Medulla oblongata (tissue), 1 donor: ENCODE results near the gene HM13.
"Not testable (repeated sequence)": the region's sequence is repeated elsewhere in the genome, so short reads cannot be mapped to it uniquely, and the experiment has no call there.

Experiments used
- DNase-seq: peaks from one replicate; pipeline ENCODE4 v3.0.0-alpha.2; 2015; ENCODE audit errors: extremely low spot score

The HM13 gene

GRCh38 chr20:31514154-31515071, at the start of gene HM13:
Gene HM13 (plus strand): TSS chr20:31514442. CDS start chr20:31514552, 110 bp downstream.
- DNase-seq = peak; percentile 94

DNA sequence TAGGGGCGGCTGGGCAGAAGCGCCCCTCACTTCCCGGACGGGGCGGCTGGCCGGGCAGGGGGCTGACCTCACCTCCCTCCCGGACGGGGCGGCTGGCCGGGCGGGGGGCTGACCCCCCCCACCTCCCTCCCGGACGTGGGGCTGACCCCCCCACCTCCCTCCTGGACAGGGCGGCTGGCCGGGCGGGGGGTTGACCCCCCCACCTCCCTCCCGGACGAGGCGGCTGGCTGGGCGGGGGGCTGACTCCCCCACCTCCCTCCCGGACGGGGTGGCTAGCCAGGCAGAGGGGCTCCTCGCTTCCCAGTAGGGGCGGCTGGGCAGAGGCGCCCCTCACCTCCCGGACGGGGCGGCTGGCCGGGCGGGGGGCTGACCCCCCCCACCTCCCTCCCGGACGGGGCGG, 43.3 kb upstream of the HM13 start:
- not testable (repeated sequence) for DNase-seq

GRCh38 chr20:31472395-31473330, 41.6 kb upstream of the HM13 start:
- no peak for DNase-seq

- no peak for DNase-seq
Measured at GRCh38 chr20:31473331-31474096, 40.7 kb upstream of the HM13 start.

GRCh38 chr20:31474097-31474436, 40.2 kb upstream of the HM13 start:
- no peak for DNase-seq

DNA sequence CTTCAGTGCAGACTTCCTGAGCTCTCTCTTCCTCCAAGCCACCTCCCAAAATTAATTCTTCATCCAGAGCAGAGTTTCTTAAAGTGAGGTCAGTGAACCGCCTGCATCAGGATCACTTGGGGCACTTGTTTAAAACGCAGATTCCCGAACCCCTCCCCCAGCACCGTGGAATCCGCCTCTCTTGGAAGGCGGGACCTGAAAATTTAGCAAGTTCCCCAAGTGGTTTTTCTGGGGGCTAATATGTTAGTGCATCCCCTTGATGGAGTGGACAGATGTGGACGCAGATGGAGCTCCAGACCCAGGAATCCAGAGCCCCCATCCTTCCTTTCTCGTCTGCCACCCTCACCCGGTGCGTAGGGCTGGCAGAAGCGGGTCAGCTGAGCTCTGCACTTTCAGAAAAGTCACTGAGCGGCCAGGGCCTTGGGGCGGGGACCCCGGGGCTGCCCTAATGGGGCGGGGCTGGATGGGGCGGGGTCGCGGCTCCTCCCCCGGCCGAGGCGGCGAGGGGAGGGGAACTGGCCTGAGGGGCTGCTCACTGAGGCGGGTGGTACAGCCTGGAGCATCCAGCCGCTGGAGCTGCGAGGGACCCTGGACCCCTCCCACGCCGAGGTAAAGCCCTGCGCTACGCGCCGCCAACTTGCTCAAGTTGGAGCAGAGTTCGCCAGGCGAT, 39.3 kb upstream of the HM13 start, which contains the start of the genes DEFB124 and REM1:
Gene DEFB124, minus strand, starts transcription at position 370 of the 670 bp plus-strand sequence. CDS start 2,114 bp downstream, outside the sequence.
Gene REM1, plus strand, starts transcription at position 531 of the 670 bp plus-strand sequence. CDS start 1,158 bp downstream, outside the sequence.
- DNase-seq = no peak

GRCh38 chr20:31475472-31476293, 38.6 kb upstream of the HM13 start:
- DNase-seq = no peak

DNA sequence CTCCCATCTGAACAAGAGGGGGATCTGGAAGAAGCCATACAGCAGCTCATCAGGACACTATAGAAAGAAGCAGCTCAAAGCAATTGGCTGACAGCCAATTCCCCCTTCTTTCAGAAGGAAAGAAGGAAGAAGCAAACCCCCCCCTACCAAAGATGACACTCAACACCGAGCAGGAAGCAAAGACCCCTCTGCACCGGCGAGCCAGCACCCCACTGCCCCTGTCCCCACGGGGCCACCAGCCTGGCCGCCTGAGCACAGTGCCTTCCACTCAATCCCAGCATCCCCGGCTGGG, 38.0 kb upstream of the HM13 start:
- no peak for DNase-seq

- no peak for DNase-seq
Measured at GRCh38 chr20:31476643-31477215, 37.5 kb upstream of the HM13 start.

GRCh38 chr20:31484001-31484400, 30.2 kb upstream of the HM13 start:
- DNase-seq = no peak

GRCh38 chr20:31485450-31486339, 28.5 kb upstream of the HM13 start:
- DNase-seq = no peak

- DNase-seq = no peak
Measured at GRCh38 chr20:31488115-31488514, 26.1 kb upstream of the HM13 start.

GRCh38 chr20:31489152-31489551, 25.1 kb upstream of the HM13 start:
- no peak for DNase-seq

DNA sequence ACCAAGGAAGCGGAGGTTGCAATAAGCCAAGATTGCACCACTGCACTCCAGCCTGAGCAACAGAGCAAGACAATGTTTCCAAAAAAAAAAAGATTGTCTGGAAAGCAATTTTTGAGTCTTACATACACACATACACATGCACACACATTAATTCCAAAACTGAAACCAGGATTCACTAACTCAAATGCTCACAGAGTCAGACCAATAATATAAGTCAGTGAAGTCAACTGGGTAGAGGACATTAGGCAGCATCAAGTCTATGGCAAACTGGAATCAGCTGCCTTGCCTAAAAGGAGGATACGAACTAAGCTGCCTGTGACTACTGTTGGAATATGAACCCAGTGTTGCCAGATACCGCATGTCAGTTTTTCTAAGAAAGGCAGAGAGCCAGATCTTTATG, 23.5 kb upstream of the HM13 start:
- DNase-seq = no peak

- no peak for DNase-seq
Measured at GRCh38 chr20:31494131-31494530, 20.1 kb upstream of the HM13 start.

GRCh38 chr20:31496761-31497295, 17.4 kb upstream of the HM13 start:
- DNase-seq = no peak

DNA sequence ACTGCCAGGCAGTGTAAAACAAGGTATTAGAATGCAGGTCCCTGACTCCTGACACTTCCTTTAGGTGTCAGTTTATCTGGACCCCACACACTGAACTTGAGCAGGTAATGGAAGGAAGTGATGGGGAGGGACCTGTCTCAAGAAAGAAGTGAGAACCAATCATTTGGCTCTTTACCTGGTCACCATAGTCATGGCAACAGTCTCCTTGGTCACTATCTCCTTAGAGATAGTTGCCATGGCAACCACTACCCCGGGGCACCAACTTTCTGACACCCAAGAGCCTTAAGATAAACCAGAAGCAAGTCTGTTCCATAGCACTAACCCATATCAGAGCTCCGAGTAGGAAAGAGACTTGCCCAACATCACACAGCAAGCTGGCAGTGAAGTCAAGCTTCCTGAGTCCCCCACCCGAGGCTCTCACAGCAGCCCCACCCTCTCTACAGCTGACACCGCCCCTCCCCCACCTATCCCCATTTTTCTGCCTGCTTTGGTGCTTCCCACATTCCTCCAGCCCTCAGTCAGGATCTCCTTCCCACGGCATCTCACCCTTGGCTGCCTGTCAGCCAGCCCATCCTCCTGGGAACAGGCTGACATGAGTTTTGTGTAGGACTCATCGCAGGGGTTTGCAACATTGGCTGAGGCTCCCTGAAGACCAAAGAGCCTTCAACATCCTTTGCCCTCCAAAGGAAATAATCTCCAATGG, 16.3 kb upstream of the HM13 start:
- no peak for DNase-seq

DNA sequence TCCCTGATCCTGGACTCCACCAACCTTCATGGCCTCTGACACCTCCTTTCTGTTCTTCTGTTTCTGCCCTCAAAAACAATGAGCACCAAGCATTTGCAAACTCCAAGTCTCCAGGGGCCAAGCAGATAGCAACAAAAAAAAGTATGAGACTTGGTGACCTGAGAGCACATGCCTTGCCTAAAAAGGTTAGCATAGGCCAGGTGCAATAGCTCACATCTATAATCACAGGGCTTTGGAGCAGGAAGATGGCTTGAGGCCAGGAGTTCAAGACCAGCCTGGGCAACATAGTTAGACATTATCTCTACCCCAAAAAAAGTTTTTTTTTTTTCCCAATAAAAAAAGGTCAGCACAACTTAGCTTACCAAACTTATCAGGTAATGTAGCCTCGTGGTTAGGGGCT, 13.7 kb upstream of the HM13 start:
- no peak for DNase-seq
